C4-2B (cell line): ENCODE results near the gene INPP5D.

Experiments used
- CTCF ChIP-seq: fragments of 450-650 bp; conservative IDR thresholded peaks from 2 replicates; pipeline ENCODE4 v1.5.1; 2017; ENCODE audit warnings: mild to moderate bottlenecking
- ZFX ChIP-seq: fragments of 450-650 bp; IDR thresholded peaks from 2 replicates; pipeline ENCODE4 v1.6.1; 2017

- no peak for TF ChIP-seq ZFX
- TF ChIP-seq CTCF: no peak
Measured at GRCh38 chr2:233037078-233037477, 23.1 kb upstream of the INPP5D start.
